Left forelimb (tissue), 1 donor: ENCODE results near the gene PAX5.
A peak's percentile ranks its signal among the peaks of the same experiment; 100 is the strongest.

Source experiments
- DNase-seq: peaks from one replicate; pipeline ENCODE4 v3.0.0-alpha.2; 2018; ENCODE audit warnings: low spot score

The PAX5 gene

GRCh38 chr9:36961051-36961450, 73.0 kb downstream of the PAX5 start:
- DNase-seq: peak; percentile 28

DNA sequence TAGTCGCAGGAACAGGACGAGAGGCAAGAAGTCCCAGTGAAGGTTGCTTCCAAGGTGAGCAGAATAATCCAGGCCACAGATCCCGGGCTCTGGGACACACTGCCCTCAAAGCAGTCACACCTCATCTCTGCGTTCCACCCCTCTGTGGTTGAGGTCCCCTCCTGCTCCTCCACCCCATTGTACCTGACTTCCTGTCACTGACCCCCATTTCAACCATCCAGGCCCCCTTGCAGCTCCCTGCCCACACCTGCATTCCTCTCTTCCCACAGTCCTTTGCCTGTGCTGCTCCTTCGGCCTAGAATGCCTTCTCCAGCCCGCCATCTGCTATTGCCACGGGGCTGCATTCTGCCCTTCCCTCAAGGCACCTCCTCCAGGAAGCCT, 73.5 kb downstream of the PAX5 start:
- DNase-seq: no peak

DNA sequence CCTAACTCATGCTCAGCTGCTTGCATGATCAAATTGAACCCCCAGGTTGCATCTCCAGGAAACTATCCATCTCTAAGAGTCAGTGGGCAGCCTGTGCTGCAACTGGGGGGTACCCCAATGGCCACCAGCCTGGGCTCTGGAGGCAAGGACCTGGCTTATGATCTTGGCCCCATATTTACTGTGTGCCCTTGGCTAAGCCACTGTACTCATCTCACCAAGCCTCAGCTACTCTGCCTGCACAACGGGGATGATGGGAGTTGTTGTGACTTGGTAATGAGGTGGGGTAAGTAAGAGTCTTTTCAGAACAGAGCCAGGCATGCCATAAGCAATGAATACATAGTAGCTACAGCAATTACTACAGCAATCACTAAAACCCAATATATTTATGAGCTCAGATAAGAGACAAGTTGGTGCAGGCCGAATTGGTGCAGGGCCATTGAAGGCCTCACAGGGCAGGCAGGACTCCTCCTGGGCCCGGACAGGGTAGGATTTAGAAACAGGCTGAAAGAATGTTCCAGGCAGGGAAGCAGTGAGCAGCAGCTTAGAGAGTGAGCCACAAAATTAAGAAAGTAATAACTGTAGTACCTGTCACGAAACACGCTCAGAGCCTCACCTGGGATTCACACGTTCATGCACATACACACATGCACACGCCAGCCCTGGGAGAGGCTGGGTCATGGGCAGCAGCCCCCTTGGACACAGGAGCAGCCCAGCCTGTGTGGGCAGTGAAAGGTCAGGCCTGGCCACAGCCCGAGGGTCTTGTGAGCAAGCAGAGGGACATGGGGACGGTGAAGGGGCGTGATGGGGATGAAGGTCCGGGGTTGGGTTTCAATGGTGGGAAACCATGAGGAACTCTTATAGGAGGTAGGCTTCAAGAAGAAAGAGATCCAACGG, 74.1 kb downstream of the PAX5 start:
- DNase-seq: peak; percentile 44

DNA sequence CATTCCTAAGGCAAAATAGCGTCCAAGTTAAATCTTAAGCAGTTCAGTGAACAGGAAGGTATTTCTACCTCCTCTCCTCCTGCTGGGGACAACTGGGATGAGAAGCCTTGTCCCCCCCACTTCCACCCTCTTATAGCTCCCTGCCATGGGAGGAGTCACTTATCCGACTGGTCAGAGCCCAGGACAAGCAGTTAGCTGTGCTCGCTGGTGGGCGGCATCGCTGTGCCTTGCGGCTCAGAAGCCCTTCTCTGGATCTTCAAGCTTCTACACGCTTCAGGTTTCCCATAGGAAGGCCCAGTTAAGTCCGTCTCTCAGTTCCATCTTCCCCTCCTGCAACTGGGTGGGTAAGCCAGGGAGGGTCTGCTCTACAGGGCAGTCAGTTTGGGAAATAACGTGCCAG, 77.2 kb downstream of the PAX5 start:
- DNase-seq: peak; percentile 38

GRCh38 chr9:36950389-36950788, 83.7 kb downstream of the PAX5 start:
- peak; percentile 4 for DNase-seq

DNA sequence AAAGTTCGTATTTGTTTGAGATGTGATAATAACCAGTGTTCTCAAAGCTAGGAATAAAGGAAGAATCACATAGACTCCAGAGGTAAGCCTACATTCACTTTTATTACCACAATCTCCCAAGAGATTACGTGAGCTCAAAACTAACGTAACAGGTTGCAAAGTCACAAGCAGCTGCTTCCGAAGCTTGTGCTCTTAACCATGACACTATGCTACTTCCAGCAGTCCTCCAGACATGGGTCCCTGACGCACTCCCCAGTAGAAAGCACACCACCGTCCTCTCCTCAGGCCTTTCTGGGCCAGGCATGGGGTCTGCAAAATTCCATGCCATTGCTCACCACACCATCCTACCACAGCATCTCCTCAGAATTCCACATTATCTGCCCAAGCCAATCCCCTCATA, 84.6 kb downstream of the PAX5 start:
- no peak for DNase-seq

- peak; percentile 61 for DNase-seq
These were observed 86.0 kb downstream of the PAX5 start for GRCh38 chr9:36948051-36948450.

GRCh38 chr9:36946653-36947052, 87.4 kb downstream of the PAX5 start:
- DNase-seq: peak; percentile 31

DNA sequence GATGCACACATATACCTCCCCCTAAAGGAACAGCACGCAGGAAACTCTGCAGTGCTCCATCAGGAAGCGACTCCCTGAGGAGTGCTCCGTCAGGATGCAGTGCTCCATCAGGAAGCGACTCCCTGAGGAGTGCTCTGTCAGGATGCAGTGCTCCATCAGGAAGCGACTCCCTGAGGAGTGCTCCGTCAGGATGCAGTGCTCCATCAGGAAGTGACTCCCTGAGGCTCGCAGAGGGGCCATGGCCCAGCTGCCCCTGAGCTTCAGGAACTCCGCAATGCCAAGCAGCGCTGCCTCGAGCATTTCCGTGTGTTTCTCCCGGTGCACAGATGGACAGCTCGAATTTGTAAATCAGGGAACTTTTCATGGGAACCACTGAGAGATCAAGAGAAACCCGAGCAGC, 88.1 kb downstream of the PAX5 start:
- DNase-seq: peak; percentile 17

DNA sequence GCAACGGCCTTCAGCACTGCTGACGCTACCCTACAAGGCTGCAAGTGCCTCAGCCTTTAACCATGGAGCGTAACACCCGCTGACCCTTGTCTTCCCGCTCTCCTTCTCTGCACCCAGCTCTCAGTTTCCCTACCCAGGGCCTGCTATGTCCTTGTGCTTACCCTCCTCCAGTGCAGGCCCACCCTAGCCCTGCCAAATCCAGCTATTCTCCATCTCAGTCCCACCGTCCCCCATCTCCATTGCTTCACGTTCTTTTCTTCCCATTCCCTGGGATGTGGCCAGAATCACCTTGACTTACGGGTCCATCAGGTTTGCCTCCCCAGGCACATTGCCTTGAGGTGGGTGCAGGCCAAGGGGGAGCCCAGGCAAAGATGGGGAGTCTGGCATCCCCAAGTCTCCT, 91.2 kb downstream of the PAX5 start:
- no peak for DNase-seq

DNA sequence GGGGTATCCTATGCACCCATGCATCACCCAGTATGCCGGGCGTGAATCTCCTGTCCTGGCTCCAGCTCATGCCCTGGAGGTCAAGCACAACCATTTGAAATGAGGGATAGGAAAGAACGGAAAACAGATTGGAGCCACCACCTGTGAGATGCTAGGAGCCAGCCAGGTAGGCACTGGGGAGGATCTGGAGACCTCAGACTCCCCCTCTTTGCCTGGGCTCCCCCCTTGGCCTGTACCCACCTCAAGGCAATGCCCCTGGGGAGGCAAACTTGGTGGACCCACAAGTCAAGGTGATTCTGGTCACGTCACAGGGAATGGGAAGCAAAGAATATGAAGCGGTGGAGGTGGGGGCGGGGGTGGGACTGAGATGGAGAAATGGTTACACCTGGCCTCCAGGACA, 92.6 kb downstream of the PAX5 start:
- DNase-seq: no peak

DNA sequence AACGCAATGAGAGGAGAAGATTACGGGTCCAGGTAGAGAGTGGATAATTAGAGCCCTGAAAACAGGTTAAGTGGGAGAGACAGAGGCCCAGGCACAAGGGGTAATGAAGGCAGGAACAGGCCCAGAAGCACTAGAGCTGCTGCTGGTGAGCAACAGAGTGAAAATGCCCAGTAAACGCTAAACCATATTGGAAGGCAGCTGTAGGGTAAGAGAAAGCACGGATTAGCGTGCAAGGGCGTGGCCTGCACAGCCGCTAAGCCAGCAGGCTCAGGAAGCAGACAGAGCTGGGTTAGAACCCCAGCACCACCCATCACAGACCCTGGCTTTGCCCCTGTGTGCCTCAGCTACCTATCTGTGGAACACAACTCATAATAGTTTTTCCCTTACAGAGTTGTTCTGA, 93.2 kb downstream of the PAX5 start:
- no peak for DNase-seq

GRCh38 chr9:36940500-36940853, 93.6 kb downstream of the PAX5 start:
- no peak for DNase-seq

GRCh38 chr9:36939655-36940499, 94.2 kb downstream of the PAX5 start:
- no peak for DNase-seq

- DNase-seq: no peak
These were observed 94.9 kb downstream of the PAX5 start for GRCh38 chr9:36939214-36939613.

DNA sequence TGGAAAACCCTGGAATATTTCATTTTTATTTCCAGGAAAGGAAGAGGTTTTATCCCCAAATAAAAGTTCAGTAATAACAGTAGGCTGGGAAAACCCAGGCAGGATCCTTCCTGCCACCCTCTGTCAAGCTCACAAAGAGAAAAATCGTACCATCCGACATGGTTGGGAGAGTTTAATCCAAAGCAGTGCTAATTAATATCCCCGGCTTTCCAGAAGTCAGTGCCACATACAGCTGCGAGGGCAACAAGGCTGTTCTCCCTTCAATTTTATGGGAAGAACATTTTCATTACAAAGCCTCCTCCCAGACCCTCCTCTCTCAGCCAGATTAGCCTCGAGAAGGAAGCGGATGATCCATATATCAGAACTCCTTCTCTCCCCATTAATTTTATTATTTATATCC, 95.5 kb downstream of the PAX5 start:
- DNase-seq: no peak

DNA sequence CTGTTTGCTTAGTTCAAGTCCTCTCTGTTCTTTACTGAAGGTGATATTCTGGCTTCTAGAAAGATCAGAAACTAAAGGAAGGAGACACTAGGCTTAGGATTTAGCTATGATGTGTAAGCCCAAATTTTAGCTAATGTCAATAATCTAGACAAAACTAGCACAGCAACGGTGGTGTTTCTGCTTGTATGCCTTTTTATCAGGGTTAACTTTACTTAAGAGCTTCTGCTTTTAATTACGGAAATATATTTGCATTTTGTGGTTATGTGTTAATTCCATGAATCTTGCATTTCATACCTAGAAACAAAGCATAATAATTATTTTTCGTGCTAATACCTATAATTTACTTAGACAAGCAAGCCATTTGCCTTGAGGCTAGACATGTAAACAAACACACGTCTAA, 96.1 kb downstream of the PAX5 start:
- no peak for DNase-seq

GRCh38 chr9:36937346-36937745, 96.7 kb downstream of the PAX5 start:
- no peak for DNase-seq

GRCh38 chr9:36936498-36936831, 97.6 kb downstream of the PAX5 start:
- DNase-seq: no peak

GRCh38 chr9:36935768-36936497, 98.1 kb downstream of the PAX5 start:
- DNase-seq: no peak

GRCh38 chr9:36935332-36935731, 98.7 kb downstream of the PAX5 start:
- no peak for DNase-seq

DNA sequence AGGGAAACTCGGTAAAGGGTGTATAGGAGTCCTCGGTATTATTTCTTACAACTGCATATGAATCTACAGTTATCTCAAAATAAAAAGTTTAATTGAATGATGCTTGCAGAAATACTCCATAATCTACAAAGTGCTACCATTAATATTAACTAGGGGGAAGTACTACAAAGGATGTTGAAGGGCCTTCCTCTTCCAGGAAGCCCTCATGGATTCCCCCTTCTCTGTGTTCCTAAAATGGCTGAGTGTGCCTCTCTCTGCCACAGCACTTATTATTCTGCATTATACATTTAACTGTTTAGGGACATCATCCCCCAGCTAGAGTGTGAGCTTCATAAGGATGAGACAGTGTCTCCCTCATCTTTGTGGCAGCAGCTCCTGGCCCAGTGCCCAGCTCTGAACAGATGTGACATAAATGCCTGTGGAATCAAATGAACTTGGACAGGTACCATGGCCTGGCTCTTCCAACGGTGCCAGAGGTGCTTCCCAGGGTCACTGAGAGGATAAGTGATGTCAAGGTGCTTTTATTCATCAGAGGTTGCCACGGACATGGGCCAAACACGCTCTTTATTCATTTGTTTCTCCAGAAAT, 99.5 kb downstream of the PAX5 start:
- no peak for DNase-seq
